HG03432 (cell line): ENCODE data around the gene VCX.
"Not testable (repeated sequence)": the region's sequence is repeated elsewhere in the genome, so short reads cannot be mapped to it uniquely, and the experiment has no call there.

Experiments
- ATAC-seq: cut with Tn5 transposase; IDR thresholded peaks from one replicate; pipeline ENCODE4 v1.9.1; 2021; ENCODE audit warnings: mild to moderate bottlenecking, moderate library complexity; ENCODE audit not compliant: unreplicated experiment

The VCX gene

GRCh38 chrX:7842871-7843270 is at the start of gene VCX:
TSS of gene VCX (plus strand) at chrX:7843171. CDS start at chrX:7843204, 33 bp downstream.
- ATAC-seq: not testable (repeated sequence)

- ATAC-seq: no peak
Measured at GRCh38 chrX:7798327-7798726, 44.6 kb upstream of the VCX start.

- ATAC-seq: no peak
Measured at GRCh38 chrX:7801711-7802110, 41.3 kb upstream of the VCX start.

- ATAC-seq: no peak
Measured at GRCh38 chrX:7815166-7815805, 27.7 kb upstream of the VCX start.

GRCh38 chrX:7828594-7828993 is 14.4 kb upstream of the VCX start:
- ATAC-seq: no peak

GRCh38 chrX:7841084-7841805 is 1.7 kb upstream of the VCX start:
- no peak for ATAC-seq

- ATAC-seq: no peak
Measured at GRCh38 chrX:7852166-7852565, 9.2 kb downstream of the VCX start.

GRCh38 chrX:7872042-7872441 is 29.1 kb downstream of the VCX start:
- no peak for ATAC-seq

GRCh38 chrX:7876957-7877356 is 34.0 kb downstream of the VCX start:
- no peak for ATAC-seq

GRCh38 chrX:7889135-7889534 is 46.2 kb downstream of the VCX start:
- peak; percentile 63 for ATAC-seq

GRCh38 chrX:7889680-7890079 is 46.7 kb downstream of the VCX start:
- ATAC-seq: no peak

- ATAC-seq: no peak
Measured at GRCh38 chrX:7891928-7892327, 49.0 kb downstream of the VCX start.
